Measurements from ENCODE around the gene ARHGAP26.
A peak's percentile ranks its signal among the peaks of the same experiment; 100 is the strongest.

The ARHGAP26 gene

GRCh38 chr5:142769251-142769792, 855 bp upstream of the ARHGAP26 start:
- no peak for TF ChIP-seq SIN3A (IDR thresholded peaks at IDR 0.05; ENCODE audit: borderline replicate concordance, insufficient read depth, low read length)
- no peak for TF ChIP-seq FOXP2 (optimal IDR thresholded peaks at IDR 0.05; ENCODE audit: borderline replicate concordance, extremely low read depth, extremely low read length, insufficient read depth)
- TF ChIP-seq, protein P1, sequence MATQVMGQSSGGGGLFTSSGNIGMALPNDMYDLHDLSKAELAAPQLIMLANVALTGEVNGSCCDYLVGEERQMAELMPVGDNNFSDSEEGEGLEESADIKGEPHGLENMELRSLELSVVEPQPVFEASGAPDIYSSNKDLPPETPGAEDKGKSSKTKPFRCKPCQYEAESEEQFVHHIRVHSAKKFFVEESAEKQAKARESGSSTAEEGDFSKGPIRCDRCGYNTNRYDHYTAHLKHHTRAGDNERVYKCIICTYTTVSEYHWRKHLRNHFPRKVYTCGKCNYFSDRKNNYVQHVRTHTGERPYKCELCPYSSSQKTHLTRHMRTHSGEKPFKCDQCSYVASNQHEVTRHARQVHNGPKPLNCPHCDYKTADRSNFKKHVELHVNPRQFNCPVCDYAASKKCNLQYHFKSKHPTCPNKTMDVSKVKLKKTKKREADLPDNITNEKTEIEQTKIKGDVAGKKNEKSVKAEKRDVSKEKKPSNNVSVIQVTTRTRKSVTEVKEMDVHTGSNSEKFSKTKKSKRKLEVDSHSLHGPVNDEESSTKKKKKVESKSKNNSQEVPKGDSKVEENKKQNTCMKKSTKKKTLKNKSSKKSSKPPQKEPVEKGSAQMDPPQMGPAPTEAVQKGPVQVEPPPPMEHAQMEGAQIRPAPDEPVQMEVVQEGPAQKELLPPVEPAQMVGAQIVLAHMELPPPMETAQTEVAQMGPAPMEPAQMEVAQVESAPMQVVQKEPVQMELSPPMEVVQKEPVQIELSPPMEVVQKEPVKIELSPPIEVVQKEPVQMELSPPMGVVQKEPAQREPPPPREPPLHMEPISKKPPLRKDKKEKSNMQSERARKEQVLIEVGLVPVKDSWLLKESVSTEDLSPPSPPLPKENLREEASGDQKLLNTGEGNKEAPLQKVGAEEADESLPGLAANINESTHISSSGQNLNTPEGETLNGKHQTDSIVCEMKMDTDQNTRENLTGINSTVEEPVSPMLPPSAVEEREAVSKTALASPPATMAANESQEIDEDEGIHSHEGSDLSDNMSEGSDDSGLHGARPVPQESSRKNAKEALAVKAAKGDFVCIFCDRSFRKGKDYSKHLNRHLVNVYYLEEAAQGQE (IDR thresholded peaks at IDR 0.05; ENCODE audit: insufficient read depth in 1 of 2, low read depth in 2 of 2, low read length in 2 of 2): no peak
- no peak for TF ChIP-seq TAF1 (IDR thresholded peaks at IDR 0.05; ENCODE audit: borderline replicate concordance, insufficient read depth, low read length)
- no peak for TF ChIP-seq POLR2AphosphoS5 (IDR thresholded peaks at IDR 0.05; ENCODE audit: low read depth, low read length)

GRCh38 chr5:142770650-142771609, 753 bp downstream of the ARHGAP26 start:
- TF ChIP-seq, protein P1 (IDR thresholded peaks at IDR 0.05; ENCODE audit: insufficient read depth in 1 of 2, low read depth in 2 of 2, low read length in 2 of 2): 0 out of 4 replicates have a peak, but pooled peaks of 1 of the 2 experiments have one; percentile 9
- TF ChIP-seq POLR2AphosphoS5 (IDR thresholded peaks at IDR 0.05; ENCODE audit: low read depth, low read length) (no peak), TAF1 (IDR thresholded peaks at IDR 0.05; ENCODE audit: borderline replicate concordance, insufficient read depth, low read length) (no peak), FOXP2 (optimal IDR thresholded peaks at IDR 0.05; ENCODE audit: borderline replicate concordance, extremely low read depth, extremely low read length, insufficient read depth) (no peak), SIN3A (IDR thresholded peaks at IDR 0.05; ENCODE audit: borderline replicate concordance, insufficient read depth, low read length) (peak; percentile 37; the same call in 1 of the 2 replicates)

DNA sequence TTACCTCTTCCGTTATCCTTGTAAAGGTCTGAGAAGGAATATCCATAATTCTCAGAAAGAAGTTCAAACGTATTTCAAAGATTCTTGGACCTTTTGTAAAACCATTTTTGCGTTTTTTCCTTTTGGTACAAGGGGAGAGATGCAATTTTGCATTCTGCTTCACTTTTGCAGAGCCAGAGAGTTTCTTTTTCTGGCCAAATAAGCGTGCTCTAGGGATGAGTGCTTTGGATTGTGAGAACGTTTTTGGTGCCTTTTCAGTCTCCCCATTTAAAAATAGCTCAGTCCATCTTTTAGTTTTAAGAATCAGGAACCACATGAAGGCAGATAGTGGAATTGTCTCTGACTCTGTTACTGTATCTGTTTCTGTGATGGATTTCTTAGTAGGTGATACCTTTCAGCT, 1.5 kb downstream of the ARHGAP26 start:
- TF ChIP-seq FOXP2 (optimal IDR thresholded peaks at IDR 0.05; ENCODE audit: borderline replicate concordance, extremely low read depth, extremely low read length, insufficient read depth) (no peak), TAF1 (IDR thresholded peaks at IDR 0.05; ENCODE audit: borderline replicate concordance, insufficient read depth, low read length) (no peak)

DNA sequence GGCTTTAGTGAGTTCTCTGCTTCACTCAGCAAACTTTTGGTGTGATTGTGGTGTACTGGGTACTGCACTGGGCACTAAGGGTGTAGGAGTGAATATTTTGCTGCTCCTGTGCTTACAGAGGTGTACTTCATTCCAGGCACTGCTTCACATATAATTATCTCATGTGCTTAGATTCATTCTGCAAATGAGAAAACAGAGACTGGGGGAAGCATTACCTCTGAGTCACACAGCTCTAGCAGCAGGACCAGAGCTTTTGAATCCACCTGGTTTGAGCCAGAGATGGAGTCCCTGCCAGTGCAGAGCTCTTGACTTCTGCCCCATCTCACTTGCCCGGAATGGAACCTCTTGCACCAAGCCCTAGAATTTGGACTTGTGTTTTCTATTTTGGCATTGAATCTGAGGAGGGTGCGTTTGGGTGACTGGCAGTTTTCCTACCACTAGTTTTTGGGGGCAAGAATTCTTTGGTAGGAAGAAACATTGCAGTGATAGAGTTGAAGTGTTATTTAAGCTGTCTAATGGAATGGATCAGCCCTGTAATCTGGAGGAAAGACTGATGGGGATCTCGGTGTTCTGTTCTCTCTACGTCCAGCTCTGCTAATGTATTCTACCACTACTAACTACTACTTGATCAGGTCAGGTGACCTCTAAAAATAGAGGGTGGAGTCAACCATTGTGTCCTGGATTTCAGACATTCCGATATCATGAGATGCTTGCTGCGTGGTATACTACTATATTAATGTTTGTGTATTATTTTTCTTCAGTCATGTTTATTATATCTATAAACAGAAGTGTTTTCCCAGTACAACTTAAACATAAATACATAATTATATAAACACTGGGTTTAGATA, 2.5 kb downstream of the ARHGAP26 start:
- no peak for TF ChIP-seq POLR2AphosphoS5 (IDR thresholded peaks at IDR 0.05; ENCODE audit: low read depth, low read length)
- TF ChIP-seq, protein P1 (IDR thresholded peaks at IDR 0.05; ENCODE audit: insufficient read depth in 1 of 2, low read depth in 2 of 2, low read length in 2 of 2): no peak
- no peak for TF ChIP-seq FOXP2 (optimal IDR thresholded peaks at IDR 0.05; ENCODE audit: borderline replicate concordance, extremely low read depth, extremely low read length, insufficient read depth)
- no peak for TF ChIP-seq SIN3A (IDR thresholded peaks at IDR 0.05; ENCODE audit: borderline replicate concordance, insufficient read depth, low read length)
- no peak for TF ChIP-seq TAF1 (IDR thresholded peaks at IDR 0.05; ENCODE audit: borderline replicate concordance, insufficient read depth, low read length)

DNA sequence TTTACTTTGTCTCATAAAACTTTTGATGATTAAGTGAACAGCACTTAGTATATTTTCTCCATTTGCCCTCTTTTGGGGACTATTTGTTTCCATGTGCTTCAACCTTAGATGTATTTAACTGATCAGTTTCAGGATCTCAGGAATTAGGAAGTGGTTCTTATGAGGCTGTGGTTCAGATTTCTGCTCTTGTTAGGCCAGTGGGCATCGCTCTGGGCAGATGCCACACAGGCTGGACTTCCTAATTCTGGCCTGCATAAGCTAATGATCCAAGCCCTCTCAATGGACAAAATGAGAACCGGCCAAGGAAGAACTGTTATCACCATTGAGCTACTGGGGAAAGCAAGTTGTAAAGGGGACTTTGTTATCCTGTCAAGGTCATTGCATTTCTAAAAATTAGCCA, 6.9 kb downstream of the ARHGAP26 start:
- TF ChIP-seq SIN3A (IDR thresholded peaks at IDR 0.05; ENCODE audit: borderline replicate concordance, insufficient read depth, low read length) (no peak), POLR2AphosphoS5 (IDR thresholded peaks at IDR 0.05; ENCODE audit: low read depth, low read length) (no peak), FOXP2 (optimal IDR thresholded peaks at IDR 0.05; ENCODE audit: borderline replicate concordance, extremely low read depth, extremely low read length, insufficient read depth) (no peak), TAF1 (IDR thresholded peaks at IDR 0.05; ENCODE audit: borderline replicate concordance, insufficient read depth, low read length) (no peak)
- TF ChIP-seq, protein P1 (IDR thresholded peaks at IDR 0.05; ENCODE audit: insufficient read depth in 1 of 2, low read depth in 2 of 2, low read length in 2 of 2): no peak

Measured in PFSK-1 (cell line).